Panc1 (cell line): ENCODE results near the gene PHKG2. TPM values are rescaled to one million over a fixed set of nuclear protein-coding genes. Genes with fewer than 3 reads are reported as not detected.

Experiments used
- ATAC-seq: fragments of 200-7000 bp; cut with Tn5 transposase; 2 replicates; pipeline ENCODE4 v1.9.1; 2020; ENCODE audit warnings: mild to moderate bottlenecking, moderate library complexity
- BruUV-seq: library from RNA; stranded (reverse); fragments of 400-500 nt; replicated peaks from 2 replicates; lab custom pipeline; 2021; lab: Mats Ljungman, UMichigan
- CTCF ChIA-PET: fragments of 300-600 bp; sonication (Branson Sonifier 250); formaldehyde crosslinking; loops from one replicate; lab custom pipeline; 2022; ENCODE audit warnings: antibody characterized with exemption; lab: Charles Lee
- POLR2A ChIA-PET: fragments of 300-600 bp; sonication (Branson Sonifier 250); formaldehyde crosslinking; loops from one replicate; lab custom pipeline; 2022; ENCODE audit warnings: antibody characterized with exemption; lab: Charles Lee
- DNase-seq: peaks from one replicate; pipeline ENCODE4 v3.0.0-alpha.2; 2010; ENCODE audit warnings: low read depth, low spot score
- H3K27ac ChIP-seq: 2 replicates; pipeline ENCODE4 v1.5.1; 2011; ENCODE audit warnings: mild to moderate bottlenecking, low read length, inconsistent platforms
- H3K27me3 ChIP-seq: fragments of 200-500 bp; sonication (Bioruptor generic); 2 replicates; pipeline ENCODE4 v1.6.0; 2014; ENCODE audit warnings: low read length, inconsistent platforms; ENCODE audit not compliant: control insufficient read depth, insufficient read depth
- H3K36me3 ChIP-seq: fragments of 200-500 bp; sonication (Bioruptor generic); 2 replicates; pipeline ENCODE4 v1.5.1; 2014; ENCODE audit warnings: inconsistent platforms, mild to moderate bottlenecking, low read length, moderate library complexity; ENCODE audit not compliant: control insufficient read depth, insufficient read depth
- H3K4me1 ChIP-seq: 2 replicates; pipeline ENCODE4 v1.5.1; 2011; ENCODE audit warnings: inconsistent platforms, mild to moderate bottlenecking, low read length, moderate library complexity; ENCODE audit not compliant: control insufficient read depth, insufficient read depth
- H3K4me3 ChIP-seq, 2 experiments: 2 replicates each; pipeline ENCODE4 v1.5.1; 2011 to 2012; ENCODE audit warnings: low read depth in 2 of 2, low read length in 2 of 2, mild to moderate bottlenecking in 2 of 2, inconsistent platforms in 1 of 2, moderate library complexity in 1 of 2
- H3K9me3 ChIP-seq: fragments of 200-500 bp; sonication (Bioruptor generic); 2 replicates; pipeline ENCODE4 v1.5.1; 2014; ENCODE audit warnings: low read depth, mild to moderate bottlenecking, inconsistent platforms, low read length, moderate library complexity; ENCODE audit not compliant: control insufficient read depth, insufficient read depth
- POLR2AphosphoS5 ChIP-seq: IDR thresholded peaks from 2 replicates; pipeline ENCODE4 v1.6.1; 2012; ENCODE audit warnings: mild to moderate bottlenecking, low read depth, low read length, moderate library complexity
- SIN3A ChIP-seq: IDR thresholded peaks from 2 replicates; pipeline ENCODE4 v1.6.1; 2012; ENCODE audit warnings: low read depth, mild to moderate bottlenecking, low read length, moderate library complexity, borderline replicate concordance; ENCODE audit not compliant: insufficient read depth
- TCF7L2 ChIP-seq: IDR thresholded peaks from 2 replicates; pipeline ENCODE4 v1.6.1; 2011; ENCODE audit warnings: mild to moderate bottlenecking, low read depth, low read length, inconsistent platforms
- in situ Hi-C: cut with HindIII; loops from 2 replicates; pipeline ENCODE4 v1.10.0; 2016; ENCODE audit warnings: low sequenced_read_pairs, low pct_unique_long_range_greater_than_20kb
- intact Hi-C: fragments of 100-400 bp; cut with micrococcal nuclease; formaldehyde crosslinking; loops from one replicate; pipeline ENCODE4 v1.10.0; 2022; ENCODE audit not compliant: unreplicated experiment
- total RNA-seq: library from RNA; stranded (reverse); gene quantifications from one replicate; pipeline ENCODE4 v1.2.1, GENCODE V29; 2021; ENCODE audit not compliant: unreplicated experiment
- TF ChIP-seq, protein P1 (sequence below), 2 experiments: IDR thresholded peaks; 2 replicates each; pipeline ENCODE4 v1.6.1; 2011 to 2012; ENCODE audit warnings: low read depth in 2 of 2, control low read depth in 1 of 2, low read length in 1 of 2, mild to moderate bottlenecking in 1 of 2, moderate library complexity in 1 of 2; ENCODE audit not compliant: insufficient read depth in 1 of 2
- TF ChIP-seq, protein P2 (sequence below): fragments of 450-650 bp; IDR thresholded peaks from 2 replicates; pipeline ENCODE4 v1.5.1; 2017; ENCODE audit warnings: mild to moderate bottlenecking

PHKG2 gene
- total RNA-seq, 1 experiment from 2014 or later: 43.1 TPM

DNA sequence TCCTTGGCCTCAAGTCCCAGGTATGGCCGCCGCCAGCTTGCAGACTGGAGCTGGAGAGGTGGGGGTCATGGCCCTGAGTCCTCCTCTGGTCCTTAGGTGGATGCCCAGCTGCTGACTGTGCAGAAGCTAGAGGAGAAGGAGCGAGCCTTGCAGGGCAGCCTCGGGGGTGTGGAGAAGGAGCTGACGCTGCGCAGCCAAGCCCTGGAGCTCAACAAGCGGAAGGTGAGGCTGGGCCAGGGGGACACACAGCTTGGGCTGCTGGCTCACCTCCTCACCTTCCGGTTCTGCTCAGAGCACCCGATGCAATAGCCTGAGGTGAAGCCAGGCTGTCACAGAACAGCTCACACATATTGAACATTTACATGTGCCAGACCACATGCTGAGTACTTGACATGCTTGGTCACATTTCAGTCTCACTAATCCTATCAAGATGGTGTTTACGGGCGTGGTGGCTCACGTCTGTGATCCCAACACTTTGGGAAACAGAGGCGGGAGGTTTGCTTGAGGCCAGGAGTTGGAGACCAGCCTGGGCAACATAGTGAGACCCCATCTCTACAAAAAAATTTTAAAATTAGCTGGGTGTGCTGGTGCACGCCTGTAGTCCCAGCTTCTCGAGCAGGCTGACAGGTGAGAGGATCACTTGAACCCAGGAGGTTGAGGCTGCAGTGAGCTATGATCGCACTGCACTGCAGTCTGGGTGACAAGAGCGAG lies 21.3 kb downstream of the PHKG2 start:
- H3K4me1 ChIP-seq: peaks cover 1% of the 10 kb centered on the region; the same call in 1 of the 2 replicates
- TF ChIP-seq SIN3A (no peak), POLR2AphosphoS5 (no peak), TCF7L2 (no peak)
- TF ChIP-seq, protein P1, sequence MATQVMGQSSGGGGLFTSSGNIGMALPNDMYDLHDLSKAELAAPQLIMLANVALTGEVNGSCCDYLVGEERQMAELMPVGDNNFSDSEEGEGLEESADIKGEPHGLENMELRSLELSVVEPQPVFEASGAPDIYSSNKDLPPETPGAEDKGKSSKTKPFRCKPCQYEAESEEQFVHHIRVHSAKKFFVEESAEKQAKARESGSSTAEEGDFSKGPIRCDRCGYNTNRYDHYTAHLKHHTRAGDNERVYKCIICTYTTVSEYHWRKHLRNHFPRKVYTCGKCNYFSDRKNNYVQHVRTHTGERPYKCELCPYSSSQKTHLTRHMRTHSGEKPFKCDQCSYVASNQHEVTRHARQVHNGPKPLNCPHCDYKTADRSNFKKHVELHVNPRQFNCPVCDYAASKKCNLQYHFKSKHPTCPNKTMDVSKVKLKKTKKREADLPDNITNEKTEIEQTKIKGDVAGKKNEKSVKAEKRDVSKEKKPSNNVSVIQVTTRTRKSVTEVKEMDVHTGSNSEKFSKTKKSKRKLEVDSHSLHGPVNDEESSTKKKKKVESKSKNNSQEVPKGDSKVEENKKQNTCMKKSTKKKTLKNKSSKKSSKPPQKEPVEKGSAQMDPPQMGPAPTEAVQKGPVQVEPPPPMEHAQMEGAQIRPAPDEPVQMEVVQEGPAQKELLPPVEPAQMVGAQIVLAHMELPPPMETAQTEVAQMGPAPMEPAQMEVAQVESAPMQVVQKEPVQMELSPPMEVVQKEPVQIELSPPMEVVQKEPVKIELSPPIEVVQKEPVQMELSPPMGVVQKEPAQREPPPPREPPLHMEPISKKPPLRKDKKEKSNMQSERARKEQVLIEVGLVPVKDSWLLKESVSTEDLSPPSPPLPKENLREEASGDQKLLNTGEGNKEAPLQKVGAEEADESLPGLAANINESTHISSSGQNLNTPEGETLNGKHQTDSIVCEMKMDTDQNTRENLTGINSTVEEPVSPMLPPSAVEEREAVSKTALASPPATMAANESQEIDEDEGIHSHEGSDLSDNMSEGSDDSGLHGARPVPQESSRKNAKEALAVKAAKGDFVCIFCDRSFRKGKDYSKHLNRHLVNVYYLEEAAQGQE (IDR thresholded peaks at IDR 0.05; ENCODE audit: insufficient read depth in 1 of 2, low read depth in 2 of 2, low read length in 1 of 2): no peak
- TF ChIP-seq, protein P2, sequence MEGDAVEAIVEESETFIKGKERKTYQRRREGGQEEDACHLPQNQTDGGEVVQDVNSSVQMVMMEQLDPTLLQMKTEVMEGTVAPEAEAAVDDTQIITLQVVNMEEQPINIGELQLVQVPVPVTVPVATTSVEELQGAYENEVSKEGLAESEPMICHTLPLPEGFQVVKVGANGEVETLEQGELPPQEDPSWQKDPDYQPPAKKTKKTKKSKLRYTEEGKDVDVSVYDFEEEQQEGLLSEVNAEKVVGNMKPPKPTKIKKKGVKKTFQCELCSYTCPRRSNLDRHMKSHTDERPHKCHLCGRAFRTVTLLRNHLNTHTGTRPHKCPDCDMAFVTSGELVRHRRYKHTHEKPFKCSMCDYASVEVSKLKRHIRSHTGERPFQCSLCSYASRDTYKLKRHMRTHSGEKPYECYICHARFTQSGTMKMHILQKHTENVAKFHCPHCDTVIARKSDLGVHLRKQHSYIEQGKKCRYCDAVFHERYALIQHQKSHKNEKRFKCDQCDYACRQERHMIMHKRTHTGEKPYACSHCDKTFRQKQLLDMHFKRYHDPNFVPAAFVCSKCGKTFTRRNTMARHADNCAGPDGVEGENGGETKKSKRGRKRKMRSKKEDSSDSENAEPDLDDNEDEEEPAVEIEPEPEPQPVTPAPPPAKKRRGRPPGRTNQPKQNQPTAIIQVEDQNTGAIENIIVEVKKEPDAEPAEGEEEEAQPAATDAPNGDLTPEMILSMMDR: no peak
- no peaks in the 10 kb centered on the region for H3K9me3 ChIP-seq
- intact Hi-C loops (no loop called here), in situ Hi-C loops (no loop called here)
- no peaks in the 10 kb centered on the region for H3K27me3 ChIP-seq
- no TSS peak for BruUV-seq
- ChIA-PET CTCF (no interaction called here), POLR2A (no interaction called here)
- H3K4me3 ChIP-seq: no peak overlapping the region
- H3K36me3 ChIP-seq: peaks cover 17% of the 10 kb centered on the region
- DNase-seq: no peak
- no peak overlapping the region for H3K27ac ChIP-seq
- ATAC-seq: no peak

DNA sequence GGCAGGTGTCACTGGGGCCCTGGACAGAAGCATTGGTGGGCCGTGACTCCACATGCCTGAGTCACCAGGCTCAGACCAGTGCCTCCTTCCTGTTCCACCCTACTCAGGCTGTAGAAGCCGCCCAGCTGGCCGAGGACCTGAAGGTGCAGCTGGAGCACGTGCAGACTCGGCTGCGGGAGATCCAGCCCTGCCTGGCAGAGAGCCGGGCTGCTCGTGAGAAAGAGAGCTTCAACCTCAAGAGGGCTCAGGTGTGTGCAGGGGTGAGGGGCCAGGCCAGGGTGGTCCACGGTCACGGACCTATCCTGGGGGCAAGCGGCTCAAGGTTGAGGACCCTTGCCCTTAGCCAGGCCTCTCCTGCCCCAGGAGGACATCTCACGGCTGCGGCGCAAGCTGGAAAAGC lies 23.5 kb downstream of the PHKG2 start:
- no peak overlapping the region for H3K4me3 ChIP-seq
- in situ Hi-C loops: no loop called here
- TF ChIP-seq, protein P2: no peak
- TF ChIP-seq SIN3A (no peak), TCF7L2 (no peak), POLR2AphosphoS5 (no peak)
- TF ChIP-seq, protein P1 (IDR thresholded peaks at IDR 0.05; ENCODE audit: insufficient read depth in 1 of 2, low read depth in 2 of 2, low read length in 1 of 2): no peak
- CTCF ChIA-PET: no interaction called here
- no TSS peak for BruUV-seq
- H3K27ac ChIP-seq: no peak overlapping the region
- H3K4me1 ChIP-seq: peaks cover 9% of the 10 kb centered on the region
- POLR2A ChIA-PET: no interaction called here
- no peak for ATAC-seq
- H3K36me3 ChIP-seq: peaks cover 8% of the 10 kb centered on the region; the same call in 1 of the 2 replicates
- DNase-seq: no peak
- no peaks in the 10 kb centered on the region for H3K27me3 ChIP-seq
- no peaks in the 10 kb centered on the region for H3K9me3 ChIP-seq
- intact Hi-C loops: no loop called here
